Skeletal muscle tissue (tissue), 4 donors: ENCODE results near the gene ZFYVE28. TPM values are rescaled to one million over a fixed set of nuclear protein-coding genes. Genes with fewer than 3 reads are reported as not detected.

Experiments
- H3K27ac ChIP-seq: one replicate; pipeline ENCODE4 v1.7.0; 2013; ENCODE audit warnings: mild to moderate bottlenecking, low read depth, low read length, inconsistent platforms
- H3K27me3 ChIP-seq, 3 donors: one replicate each; pipeline ENCODE4 v1.7.0; 2013; ENCODE audit warnings: low read length in 3 of 3; ENCODE audit not compliant: control insufficient read depth in 3 of 3, insufficient read depth in 3 of 3
- H3K36me3 ChIP-seq, 3 donors: one replicate each; pipeline ENCODE4 v1.7.0; 2013; ENCODE audit warnings: low read length in 3 of 3; ENCODE audit not compliant: control insufficient read depth in 3 of 3, insufficient read depth in 3 of 3
- H3K4me1 ChIP-seq, 3 donors: one replicate each; pipeline ENCODE4 v1.7.0; 2013; ENCODE audit warnings: low read length in 3 of 3, mild to moderate bottlenecking in 3 of 3; ENCODE audit not compliant: control insufficient read depth in 3 of 3, insufficient read depth in 3 of 3
- H3K4me3 ChIP-seq, 3 donors: one replicate each; pipeline ENCODE4 v1.7.0; 2013; ENCODE audit warnings: low read length in 3 of 3
- H3K9ac ChIP-seq, 3 donors: one replicate each; pipeline ENCODE4 v1.7.0; 2013; ENCODE audit warnings: low read length in 3 of 3, mild to moderate bottlenecking in 3 of 3, moderate library complexity in 2 of 3, low read depth in 1 of 3
- H3K9me3 ChIP-seq, 3 donors: one replicate each; pipeline ENCODE4 v1.7.0; 2013; ENCODE audit warnings: low read length in 3 of 3; ENCODE audit not compliant: control insufficient read depth in 3 of 3
- total RNA-seq: library from RNA; depleted of rRNA; stranded (reverse); fragments of >200 nt; gene quantifications from one replicate; pipeline ENCODE4 v1.2.3, GENCODE V29; 2014
- donor health status: Osteomylitis.

Gene ZFYVE28
- total RNA-seq, 1 donor from 2014 or later, result 1.0 TPM

- Histone ChIP-seq H3K36me3 (no peaks in the 10 kb centered on the region), H3K27ac (no peak overlapping the region), H3K9me3 (peaks cover 0 to 2% (median 0%) of the 10 kb centered on the region in 3 donors), H3K9ac (no peak overlapping the region), H3K4me1 (peaks cover 0 to 4% (median 3%) of the 10 kb centered on the region in 3 donors), H3K27me3 (peaks cover 2 to 6% (median 4%) of the 10 kb centered on the region in 3 donors), H3K4me3 (no peak overlapping the region)
Measured at GRCh38 chr4:2427383-2428334, 9.2 kb upstream of the ZFYVE28 start.

- Histone ChIP-seq H3K4me1 (peaks cover 0 to 4% (median 3%) of the 10 kb centered on the region in 3 donors), H3K9ac (no peak overlapping the region), H3K27ac (no peak overlapping the region), H3K27me3 (peaks cover 8 to 14% (median 12%) of the 10 kb centered on the region in 3 donors), H3K4me3 (no peak overlapping the region), H3K9me3 (peaks cover 0 to 2% (median 0%) of the 10 kb centered on the region in 3 donors), H3K36me3 (no peaks in the 10 kb centered on the region)
Measured at GRCh38 chr4:2426711-2427275, 8.3 kb upstream of the ZFYVE28 start.

GRCh38 chr4:2426069-2426397 lies 7.6 kb upstream of the ZFYVE28 start:
- peaks cover 0 to 4% (median 3%) of the 10 kb centered on the region in 3 donors for H3K4me1 ChIP-seq
- H3K9ac ChIP-seq, result no peak overlapping the region
- no peak overlapping the region for H3K4me3 ChIP-seq
- H3K36me3 ChIP-seq, result no peaks in the 10 kb centered on the region
- H3K27ac ChIP-seq, result no peak overlapping the region
- H3K27me3 ChIP-seq, result peaks cover 8 to 17% (median 13%) of the 10 kb centered on the region in 3 donors
- H3K9me3 ChIP-seq, result peaks cover 0 to 2% (median 0%) of the 10 kb centered on the region in 3 donors

DNA sequence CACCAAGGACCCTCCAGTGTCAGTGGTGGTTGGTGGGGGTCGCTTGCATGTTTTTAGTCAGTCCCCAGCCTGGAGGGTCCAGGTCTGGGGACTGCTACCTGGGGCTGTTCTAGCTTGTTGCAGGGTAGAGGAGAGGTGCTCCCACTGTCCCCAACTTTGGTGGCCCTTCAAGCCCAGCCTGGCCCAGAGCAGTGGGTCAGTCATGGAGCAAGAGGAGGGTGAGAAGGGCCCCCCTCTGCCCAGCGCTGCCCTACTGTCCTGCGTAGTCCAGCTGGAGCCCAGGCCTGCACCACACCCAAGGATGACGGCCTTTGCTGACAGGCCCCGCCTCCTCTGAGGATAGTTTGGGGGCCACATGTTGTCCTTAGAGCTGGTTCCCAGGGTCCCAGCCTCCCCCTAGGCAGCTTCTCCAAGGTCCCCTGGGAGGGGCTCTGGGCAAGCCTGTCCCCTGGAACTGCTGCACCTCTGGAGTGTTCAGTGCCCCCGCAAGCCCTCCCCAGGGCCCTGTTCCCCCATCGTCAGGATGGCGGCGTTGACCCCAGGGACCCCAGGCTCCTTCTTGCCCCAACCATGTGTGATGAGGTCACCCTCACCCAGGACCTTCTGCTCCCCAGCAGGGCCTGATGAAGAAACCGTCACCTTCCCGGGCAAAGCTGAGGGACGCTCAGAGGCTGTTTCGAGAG lies 7.1 kb upstream of the ZFYVE28 start:
- Histone ChIP-seq H3K9ac (no peak overlapping the region), H3K36me3 (no peaks in the 10 kb centered on the region), H3K27me3 (peaks cover 11 to 22% (median 15%) of the 10 kb centered on the region in 3 donors), H3K4me3 (no peak overlapping the region), H3K27ac (no peak overlapping the region), H3K4me1 (peaks cover 0 to 2% (median 2%) of the 10 kb centered on the region in 3 donors), H3K9me3 (peaks cover 0 to 2% (median 0%) of the 10 kb centered on the region in 3 donors)

- peaks cover 18 to 32% (median 24%) of the 10 kb centered on the region in 3 donors for H3K27me3 ChIP-seq
- H3K27ac ChIP-seq, result no peak overlapping the region
- no peaks in the 10 kb centered on the region for H3K36me3 ChIP-seq
- no peaks in the 10 kb centered on the region for H3K9me3 ChIP-seq
- no peak overlapping the region for H3K4me3 ChIP-seq
- peaks cover under 1 to 3% (median 2%) of the 10 kb centered on the region in 3 donors for H3K4me1 ChIP-seq
- no peak overlapping the region for H3K9ac ChIP-seq
Measured at GRCh38 chr4:2424581-2424980, 6.1 kb upstream of the ZFYVE28 start.

DNA sequence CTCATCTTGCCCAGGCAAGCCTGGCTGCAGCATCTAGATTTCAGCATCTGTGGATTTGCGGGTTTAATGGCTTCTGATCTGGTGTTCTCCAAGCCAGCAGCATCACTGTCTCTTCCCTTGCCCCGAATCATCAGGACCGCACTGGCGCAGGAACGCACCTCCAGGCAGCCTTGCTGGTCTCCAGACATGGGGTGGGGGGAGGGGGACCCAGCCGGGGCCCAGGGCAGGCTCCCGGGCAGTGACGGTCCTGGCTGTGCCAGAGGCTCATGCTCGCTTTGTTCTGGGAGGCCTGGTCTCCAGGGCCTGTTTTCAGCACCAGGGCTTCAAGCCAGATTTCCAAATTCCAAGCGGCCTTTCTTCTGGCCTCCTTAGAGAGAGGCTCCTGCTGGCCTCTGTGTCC lies 5.2 kb upstream of the ZFYVE28 start:
- H3K36me3 ChIP-seq, result no peaks in the 10 kb centered on the region
- H3K9ac ChIP-seq, result no peak overlapping the region
- no peaks in the 10 kb centered on the region for H3K9me3 ChIP-seq
- no peak overlapping the region for H3K4me3 ChIP-seq
- H3K27ac ChIP-seq, result no peak overlapping the region
- H3K27me3 ChIP-seq, result peaks cover 18 to 36% (median 24%) of the 10 kb centered on the region in 3 donors
- peaks cover 8 to 12% (median 10%) of the 10 kb centered on the region in 3 donors for H3K4me1 ChIP-seq

GRCh38 chr4:2423066-2423465 lies 4.6 kb upstream of the ZFYVE28 start:
- no peak overlapping the region for H3K9ac ChIP-seq
- no peak overlapping the region for H3K4me3 ChIP-seq
- H3K9me3 ChIP-seq, result no peaks in the 10 kb centered on the region
- H3K4me1 ChIP-seq, result peaks cover 8 to 12% (median 11%) of the 10 kb centered on the region in 3 donors
- H3K27me3 ChIP-seq, result peaks cover 18 to 37% (median 24%) of the 10 kb centered on the region in 3 donors
- no peaks in the 10 kb centered on the region for H3K36me3 ChIP-seq
- no peak overlapping the region for H3K27ac ChIP-seq

DNA sequence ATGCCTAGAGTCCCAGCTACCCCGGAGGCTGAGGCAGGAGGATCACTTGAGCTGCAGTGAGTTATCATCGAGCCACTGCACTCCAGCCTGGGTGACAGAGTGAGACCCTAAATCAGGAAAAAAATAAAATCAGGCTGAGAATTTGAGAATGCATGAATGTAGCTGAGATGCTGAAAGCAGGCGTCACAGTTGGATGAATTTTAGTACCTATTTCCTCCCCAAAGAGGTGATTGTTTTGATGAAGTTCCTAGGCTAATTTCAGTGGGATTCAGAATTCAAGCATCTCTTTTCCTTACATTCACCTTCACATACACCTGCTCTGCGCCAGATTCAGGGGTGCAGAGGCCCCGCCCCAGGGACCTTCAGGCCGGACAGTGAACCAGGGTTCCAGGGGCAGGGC lies 3.5 kb upstream of the ZFYVE28 start:
- Histone ChIP-seq H3K27me3 (peaks cover 24 to 45% (median 26%) of the 10 kb centered on the region in 3 donors), H3K36me3 (no peaks in the 10 kb centered on the region), H3K9ac (no peak overlapping the region), H3K4me1 (peaks cover 14 to 20% (median 20%) of the 10 kb centered on the region in 3 donors), H3K4me3 (no peak overlapping the region), H3K27ac (no peak overlapping the region), H3K9me3 (no peaks in the 10 kb centered on the region)

GRCh38 chr4:2419814-2420213 lies 1.4 kb upstream of the ZFYVE28 start:
- H3K4me1 ChIP-seq, result peaks cover 19 to 28% (median 24%) of the 10 kb centered on the region in 3 donors
- H3K36me3 ChIP-seq, result no peaks in the 10 kb centered on the region
- H3K9me3 ChIP-seq, result no peaks in the 10 kb centered on the region
- no peak overlapping the region for H3K9ac ChIP-seq
- H3K27me3 ChIP-seq, result peaks cover 28 to 54% (median 40%) of the 10 kb centered on the region in 3 donors
- no peak overlapping the region for H3K27ac ChIP-seq
- H3K4me3 ChIP-seq, result peak overlapping the region in 1 of 3 donors; percentile 35
